ENCODE results near the gene CRKL. TPM values are rescaled to one million over a fixed set of nuclear protein-coding genes. Genes with fewer than 3 reads are reported as not detected.

CRKL gene
- total and polyA plus RNA-seq, 4 donors, result 12.0 to 45.5 (median 22.6) TPM

DNA sequence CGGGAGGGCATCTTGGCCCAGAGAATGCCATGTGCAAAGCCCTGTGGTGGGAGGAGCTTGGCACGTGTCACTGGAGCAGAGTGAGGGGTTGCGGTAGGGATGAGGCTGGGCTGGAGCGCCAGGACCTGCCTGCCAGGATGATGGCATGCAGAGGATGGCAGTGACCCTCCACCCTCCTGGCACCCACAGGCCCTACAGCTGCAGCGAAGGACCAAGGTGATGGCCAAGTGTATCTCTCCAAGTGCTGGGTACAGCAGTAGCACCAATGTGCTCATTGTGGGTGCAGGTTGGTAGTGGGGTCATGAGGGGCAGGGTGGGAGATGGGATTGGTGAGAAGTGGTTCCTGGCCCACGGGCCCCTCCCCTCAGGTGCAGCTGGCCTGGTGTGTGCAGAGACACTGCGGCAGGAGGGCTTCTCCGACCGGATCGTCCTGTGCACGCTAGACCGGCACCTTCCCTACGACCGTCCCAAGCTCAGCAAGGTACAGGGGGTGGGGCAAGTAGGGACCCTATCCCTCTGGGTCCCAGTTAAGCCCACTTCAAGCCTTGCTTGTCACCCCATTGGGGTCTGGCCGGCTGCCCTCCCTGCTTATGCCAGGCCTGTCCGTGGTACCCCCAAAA, 57.2 kb downstream of the CRKL start:
- WGBS, result 89% methylated on average over 16 of the region's 16 CpGs
- no peaks in the 10 kb centered on the region for H3K36me3 ChIP-seq (ENCODE audit: control insufficient read depth in 4 of 4, insufficient read depth in 3 of 4, low read depth in 1 of 4, low read length in 3 of 4)
- no peaks in the 10 kb centered on the region for H3K9me3 ChIP-seq (ENCODE audit: control insufficient read depth in 4 of 4, low read length in 3 of 4)
- H3K4me1 ChIP-seq (ENCODE audit: control insufficient read depth in 4 of 4, insufficient read depth in 4 of 4, low read length in 3 of 4), result peaks cover 0 to 3% (median 1%) of the 10 kb centered on the region in 4 donors
- no peak for DNase-seq (ENCODE audit: low spot score)
- no peak overlapping the region for H3K9ac ChIP-seq (ENCODE audit: low read depth in 1 of 2, low read length in 2 of 2)
- H3K27me3 ChIP-seq (ENCODE audit: control insufficient read depth in 4 of 4, insufficient read depth in 4 of 4, low read length in 3 of 4), result no peaks in the 10 kb centered on the region
- no peak overlapping the region for H3K4me3 ChIP-seq (ENCODE audit: low read depth in 1 of 3, low read length in 3 of 3)
- TF ChIP-seq FOXA2 (IDR thresholded peaks at IDR 0.05), result no peak
- TF ChIP-seq, protein P1, sequence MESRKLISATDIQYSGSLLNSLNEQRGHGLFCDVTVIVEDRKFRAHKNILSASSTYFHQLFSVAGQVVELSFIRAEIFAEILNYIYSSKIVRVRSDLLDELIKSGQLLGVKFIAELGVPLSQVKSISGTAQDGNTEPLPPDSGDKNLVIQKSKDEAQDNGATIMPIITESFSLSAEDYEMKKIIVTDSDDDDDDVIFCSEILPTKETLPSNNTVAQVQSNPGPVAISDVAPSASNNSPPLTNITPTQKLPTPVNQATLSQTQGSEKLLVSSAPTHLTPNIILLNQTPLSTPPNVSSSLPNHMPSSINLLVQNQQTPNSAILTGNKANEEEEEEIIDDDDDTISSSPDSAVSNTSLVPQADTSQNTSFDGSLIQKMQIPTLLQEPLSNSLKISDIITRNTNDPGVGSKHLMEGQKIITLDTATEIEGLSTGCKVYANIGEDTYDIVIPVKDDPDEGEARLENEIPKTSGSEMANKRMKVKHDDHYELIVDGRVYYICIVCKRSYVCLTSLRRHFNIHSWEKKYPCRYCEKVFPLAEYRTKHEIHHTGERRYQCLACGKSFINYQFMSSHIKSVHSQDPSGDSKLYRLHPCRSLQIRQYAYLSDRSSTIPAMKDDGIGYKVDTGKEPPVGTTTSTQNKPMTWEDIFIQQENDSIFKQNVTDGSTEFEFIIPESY (IDR thresholded peaks at IDR 0.05), result no peak
- no peak for TF ChIP-seq HNF4G (IDR thresholded peaks at IDR 0.05)
- TF ChIP-seq, protein P2, sequence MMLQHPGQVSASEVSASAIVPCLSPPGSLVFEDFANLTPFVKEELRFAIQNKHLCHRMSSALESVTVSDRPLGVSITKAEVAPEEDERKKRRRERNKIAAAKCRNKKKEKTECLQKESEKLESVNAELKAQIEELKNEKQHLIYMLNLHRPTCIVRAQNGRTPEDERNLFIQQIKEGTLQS (IDR thresholded peaks at IDR 0.05), result no peak
- no peak for TF ChIP-seq EGR1 (IDR thresholded peaks at IDR 0.05; ENCODE audit: low read depth in 2 of 2)
- TF ChIP-seq TAF1 (conservative IDR thresholded peaks at IDR 0.05), result no peak
- TF ChIP-seq RXRA (IDR thresholded peaks at IDR 0.05), result no peak
- no peak for TF ChIP-seq HNF4A (conservative IDR thresholded peaks at IDR 0.05)
- TF ChIP-seq, protein P3, sequence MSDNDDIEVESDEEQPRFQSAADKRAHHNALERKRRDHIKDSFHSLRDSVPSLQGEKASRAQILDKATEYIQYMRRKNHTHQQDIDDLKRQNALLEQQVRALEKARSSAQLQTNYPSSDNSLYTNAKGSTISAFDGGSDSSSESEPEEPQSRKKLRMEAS (IDR thresholded peaks at IDR 0.05), result no peak
- no peak for TF ChIP-seq YY1 (IDR thresholded peaks at IDR 0.05)
- TF ChIP-seq, protein P4, sequence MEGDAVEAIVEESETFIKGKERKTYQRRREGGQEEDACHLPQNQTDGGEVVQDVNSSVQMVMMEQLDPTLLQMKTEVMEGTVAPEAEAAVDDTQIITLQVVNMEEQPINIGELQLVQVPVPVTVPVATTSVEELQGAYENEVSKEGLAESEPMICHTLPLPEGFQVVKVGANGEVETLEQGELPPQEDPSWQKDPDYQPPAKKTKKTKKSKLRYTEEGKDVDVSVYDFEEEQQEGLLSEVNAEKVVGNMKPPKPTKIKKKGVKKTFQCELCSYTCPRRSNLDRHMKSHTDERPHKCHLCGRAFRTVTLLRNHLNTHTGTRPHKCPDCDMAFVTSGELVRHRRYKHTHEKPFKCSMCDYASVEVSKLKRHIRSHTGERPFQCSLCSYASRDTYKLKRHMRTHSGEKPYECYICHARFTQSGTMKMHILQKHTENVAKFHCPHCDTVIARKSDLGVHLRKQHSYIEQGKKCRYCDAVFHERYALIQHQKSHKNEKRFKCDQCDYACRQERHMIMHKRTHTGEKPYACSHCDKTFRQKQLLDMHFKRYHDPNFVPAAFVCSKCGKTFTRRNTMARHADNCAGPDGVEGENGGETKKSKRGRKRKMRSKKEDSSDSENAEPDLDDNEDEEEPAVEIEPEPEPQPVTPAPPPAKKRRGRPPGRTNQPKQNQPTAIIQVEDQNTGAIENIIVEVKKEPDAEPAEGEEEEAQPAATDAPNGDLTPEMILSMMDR (IDR thresholded peaks at IDR 0.05; ENCODE audit: low read depth, low read length, missing input control), result no peak
- no peak for TF ChIP-seq JUND (IDR thresholded peaks at IDR 0.05)
- TF ChIP-seq SP1 (IDR thresholded peaks at IDR 0.05), result no peak
- TF ChIP-seq GABPA (IDR thresholded peaks at IDR 0.05 in 1 of 2, conservative IDR thresholded peaks at IDR 0.05 in 1 of 2), result no peak
- no peak for TF ChIP-seq FOXA1 (IDR thresholded peaks at IDR 0.05)
- TF ChIP-seq RAD21 (IDR thresholded peaks at IDR 0.05), result no peak
- TF ChIP-seq NR2F2 (IDR thresholded peaks at IDR 0.05), result no peak
- TF ChIP-seq, protein P5, sequence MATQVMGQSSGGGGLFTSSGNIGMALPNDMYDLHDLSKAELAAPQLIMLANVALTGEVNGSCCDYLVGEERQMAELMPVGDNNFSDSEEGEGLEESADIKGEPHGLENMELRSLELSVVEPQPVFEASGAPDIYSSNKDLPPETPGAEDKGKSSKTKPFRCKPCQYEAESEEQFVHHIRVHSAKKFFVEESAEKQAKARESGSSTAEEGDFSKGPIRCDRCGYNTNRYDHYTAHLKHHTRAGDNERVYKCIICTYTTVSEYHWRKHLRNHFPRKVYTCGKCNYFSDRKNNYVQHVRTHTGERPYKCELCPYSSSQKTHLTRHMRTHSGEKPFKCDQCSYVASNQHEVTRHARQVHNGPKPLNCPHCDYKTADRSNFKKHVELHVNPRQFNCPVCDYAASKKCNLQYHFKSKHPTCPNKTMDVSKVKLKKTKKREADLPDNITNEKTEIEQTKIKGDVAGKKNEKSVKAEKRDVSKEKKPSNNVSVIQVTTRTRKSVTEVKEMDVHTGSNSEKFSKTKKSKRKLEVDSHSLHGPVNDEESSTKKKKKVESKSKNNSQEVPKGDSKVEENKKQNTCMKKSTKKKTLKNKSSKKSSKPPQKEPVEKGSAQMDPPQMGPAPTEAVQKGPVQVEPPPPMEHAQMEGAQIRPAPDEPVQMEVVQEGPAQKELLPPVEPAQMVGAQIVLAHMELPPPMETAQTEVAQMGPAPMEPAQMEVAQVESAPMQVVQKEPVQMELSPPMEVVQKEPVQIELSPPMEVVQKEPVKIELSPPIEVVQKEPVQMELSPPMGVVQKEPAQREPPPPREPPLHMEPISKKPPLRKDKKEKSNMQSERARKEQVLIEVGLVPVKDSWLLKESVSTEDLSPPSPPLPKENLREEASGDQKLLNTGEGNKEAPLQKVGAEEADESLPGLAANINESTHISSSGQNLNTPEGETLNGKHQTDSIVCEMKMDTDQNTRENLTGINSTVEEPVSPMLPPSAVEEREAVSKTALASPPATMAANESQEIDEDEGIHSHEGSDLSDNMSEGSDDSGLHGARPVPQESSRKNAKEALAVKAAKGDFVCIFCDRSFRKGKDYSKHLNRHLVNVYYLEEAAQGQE (IDR thresholded peaks at IDR 0.05), result no peak
- no peak overlapping the region for H3K27ac ChIP-seq (ENCODE audit: low read depth in 1 of 2, low read length in 2 of 2)

Measured in liver (tissue), 9 donors.